T-cell (primary cell): ENCODE measurements around the gene PRLR. TPM values are rescaled to one million over a fixed set of nuclear protein-coding genes. Genes with fewer than 3 reads are reported as not detected.

Experiments
- ATAC-seq, 4 experiments: fragments of 200-7000 bp in 3 of 4; fragments of 150-1000 bp in 1 of 4; cut with Tn5 transposase; replicated peaks in 1 of 4; 1 replicate in 3 of 4; 2 replicates in 1 of 4; pipeline ENCODE4 v1.10.0; 2021; ENCODE audit warnings: moderate library complexity in 3 of 4, mild to moderate bottlenecking in 2 of 4, moderate number of reproducible peaks in 1 of 4
- CTCF ChIA-PET, 2 donors: fragments of 300-600 bp; sonication (Branson Sonifier 250); formaldehyde crosslinking; loops; one replicate each; lab custom pipeline; 2022; ENCODE audit warnings: antibody characterized with exemption in 2 of 2; lab: Charles Lee
- POLR2A ChIA-PET, 2 donors: fragments of 300-600 bp; sonication (Branson Sonifier 250); formaldehyde crosslinking; loops; one replicate each; lab custom pipeline; 2022; ENCODE audit warnings: antibody characterized with exemption in 2 of 2; lab: Charles Lee
- DNase-seq, 35 experiments: peaks; one replicate each; pipeline versions ENCODE4 v3.0.0 to v3.0.0-alpha.2; 2013 to 2023
- H3K27ac ChIP-seq: one replicate; pipeline ENCODE4 v1.5.1; 2013; ENCODE audit warnings: low read length
- H3K27me3 ChIP-seq, 2 experiments: replicated peaks in 1 of 2; 1 replicate in 1 of 2; 2 replicates in 1 of 2; pipeline versions ENCODE4 v1.6.1 to v1.7.0; 2013; ENCODE audit warnings: low read length in 1 of 2, mixed read lengths in 1 of 2; ENCODE audit not compliant: control insufficient read depth in 2 of 2, insufficient read depth in 2 of 2; ENCODE audit errors: extremely low read depth in 1 of 2
- H3K36me3 ChIP-seq, 2 donors: 1 replicate in 1 of 2; 2 replicates in 1 of 2; pipeline versions ENCODE4 v1.6.1 to v1.7.0; 2013; ENCODE audit warnings: low read length in 1 of 2; ENCODE audit not compliant: control insufficient read depth in 2 of 2, insufficient read depth in 1 of 2; ENCODE audit errors: extremely low read depth in 1 of 2
- H3K4me1 ChIP-seq, 2 experiments: 1 replicate in 1 of 2; 2 replicates in 1 of 2; pipeline versions ENCODE4 v1.6.1 to v1.7.0; 2013; ENCODE audit warnings: low read length in 2 of 2, mixed read lengths in 1 of 2; ENCODE audit not compliant: insufficient read depth in 2 of 2, control insufficient read depth in 1 of 2; ENCODE audit errors: extremely low read depth in 1 of 2
- H3K4me3 ChIP-seq, 2 donors: 1 replicate in 1 of 2; 2 replicates in 1 of 2; pipeline versions ENCODE4 v1.5.1 to v1.7.0; 2013; ENCODE audit warnings: mild to moderate bottlenecking in 2 of 2, low read length in 1 of 2, moderate library complexity in 1 of 2; ENCODE audit not compliant: control insufficient read depth in 1 of 2; ENCODE audit errors: extremely low read depth in 1 of 2
- H3K9me3 ChIP-seq: 2 replicates; pipeline ENCODE4 v1.7.0; 2013
- H3K27ac Mint-ChIP-seq, 2 donors: one replicate each; pipeline ENCODE4 v1.8.0; 2020 to 2021; ENCODE audit warnings: mild to moderate bottlenecking in 2 of 2, mixed read lengths in 2 of 2
- H3K27me3 Mint-ChIP-seq, 2 donors: one replicate each; pipeline ENCODE4 v1.8.0; 2021 to 2022; ENCODE audit warnings: mixed read lengths in 2 of 2
- H3K36me3 Mint-ChIP-seq: one replicate; pipeline ENCODE4 v1.8.0; 2021; ENCODE audit warnings: mixed read lengths
- H3K4me1 Mint-ChIP-seq, 3 donors: one replicate each; pipeline ENCODE4 v1.8.0; 2020 to 2022; ENCODE audit warnings: mixed read lengths in 3 of 3, mild to moderate bottlenecking in 1 of 3
- H3K4me3 Mint-ChIP-seq, 3 donors: one replicate each; pipeline ENCODE4 v1.8.0; 2020 to 2022; ENCODE audit warnings: mild to moderate bottlenecking in 3 of 3, mixed read lengths in 3 of 3, moderate library complexity in 3 of 3
- H3K9me3 Mint-ChIP-seq, 3 donors: one replicate each; pipeline ENCODE4 v1.8.0; 2020 to 2022; ENCODE audit warnings: mixed read lengths in 3 of 3
- WGBS: methylation state at CpG from one replicate; pipeline ENCODE4 v1.1.5; 2013; ENCODE audit warnings: missing lambda C conversion rate; ENCODE audit not compliant: insufficient coverage; 5-methylcytosine and 5-hydroxymethylcytosine counted together
- total RNA-seq, 35 experiments: library from RNA in 6 of 35; stranded (reverse) in 6 of 35; fragments of 120-200 nt in 1 of 35; gene quantifications; one replicate each; pipeline versions ENCODE4 v1.2.1 to v1.2.4 and lab custom pipeline; 2013 to 2026

The PRLR gene
- total RNA-seq, 5 donors from 2014 or later (not counting 1 experiment from before 2014, with no cell fraction given), result 0.16 to 0.23 (median 0.23) TPM; not detected in 2

DNA sequence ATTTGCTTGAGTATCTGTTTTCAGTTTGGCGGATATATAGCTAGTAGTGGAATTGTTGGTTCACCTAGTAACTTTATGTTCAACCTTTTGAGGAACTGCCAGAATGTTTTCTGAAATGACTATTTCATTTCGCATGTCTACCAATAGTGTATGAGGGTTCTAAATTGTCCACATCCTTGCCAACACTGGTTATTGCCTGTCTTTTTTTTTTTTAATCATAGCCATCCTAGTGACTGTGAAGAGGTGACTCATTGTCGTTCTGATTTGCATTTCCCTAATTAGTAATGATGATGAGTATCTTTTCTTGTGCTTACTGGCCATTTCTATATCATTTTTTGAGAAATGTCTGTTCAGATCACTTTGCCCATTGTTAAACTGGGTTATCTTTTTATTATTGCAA, 52.5 kb downstream of the PRLR start:
- Mint-ChIP-seq H3K27ac (no peak overlapping the region), H3K4me1 (no peaks in the 10 kb centered on the region), H3K9me3 (no peaks in the 10 kb centered on the region), H3K36me3 (no peaks in the 10 kb centered on the region), H3K27me3 (peaks cover 0 to 26% of the 10 kb centered on the region in 2 donors), H3K4me3 (no peak overlapping the region)
- Histone ChIP-seq H3K4me3 (no peak overlapping the region), H3K36me3 (no peaks in the 10 kb centered on the region), H3K4me1 (no peaks in the 10 kb centered on the region), H3K27ac (no peak overlapping the region), H3K27me3 (no peaks in the 10 kb centered on the region), H3K9me3 (no peaks in the 10 kb centered on the region)
- ATAC-seq, result no peak
- ChIA-PET POLR2A (no interaction called here), CTCF (interaction anchor here in 1 of 2 donors (0.7 kb wide), 1 partner anchor 12 kb away, joined by 5 read pairs; no protein-coding TSS in a partner anchor)
- 80% methylated on average over 1 of the region's 3 CpGs for whole genome bisulfite sequencing
- no peak for DNase-seq

DNA sequence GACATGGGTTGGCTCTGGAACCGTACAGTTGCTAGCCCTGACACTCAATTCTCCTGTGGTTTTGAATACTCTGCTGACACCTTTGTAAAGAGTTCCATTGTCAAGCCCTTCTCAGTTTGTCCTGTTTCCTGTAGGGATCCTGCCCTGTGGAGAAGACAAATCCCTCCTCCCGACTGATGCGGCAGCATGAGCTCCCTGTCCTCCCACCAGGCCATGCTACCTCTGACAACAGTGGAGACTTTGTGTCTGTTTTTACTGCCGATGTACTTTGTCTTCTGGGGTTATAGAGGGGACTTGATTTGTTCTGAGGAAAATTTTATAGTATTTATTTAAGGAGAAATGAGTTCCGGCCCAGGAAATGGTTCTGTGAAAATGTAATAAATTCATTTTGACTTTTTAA, 57.8 kb downstream of the PRLR start:
- Histone ChIP-seq H3K4me1 (no peaks in the 10 kb centered on the region), H3K4me3 (no peak overlapping the region), H3K27me3 (no peaks in the 10 kb centered on the region), H3K36me3 (no peaks in the 10 kb centered on the region), H3K27ac (no peak overlapping the region), H3K9me3 (peaks cover 2% of the 10 kb centered on the region)
- POLR2A ChIA-PET, result no interaction called here
- WGBS, result 70% methylated on average over 2 of the region's 5 CpGs
- H3K36me3 Mint-ChIP-seq, result no peaks in the 10 kb centered on the region
- peaks cover 0 to 11% (median 7%) of the 10 kb centered on the region in 3 donors for H3K9me3 Mint-ChIP-seq
- CTCF ChIA-PET, result no interaction called here
- no peak overlapping the region for H3K4me3 Mint-ChIP-seq
- ATAC-seq (no peak), DNase-seq (no peak)
- no peaks in the 10 kb centered on the region for H3K4me1 Mint-ChIP-seq
- H3K27ac Mint-ChIP-seq, result no peak overlapping the region
- H3K27me3 Mint-ChIP-seq, result peaks cover 0 to 19% of the 10 kb centered on the region in 2 donors

DNA sequence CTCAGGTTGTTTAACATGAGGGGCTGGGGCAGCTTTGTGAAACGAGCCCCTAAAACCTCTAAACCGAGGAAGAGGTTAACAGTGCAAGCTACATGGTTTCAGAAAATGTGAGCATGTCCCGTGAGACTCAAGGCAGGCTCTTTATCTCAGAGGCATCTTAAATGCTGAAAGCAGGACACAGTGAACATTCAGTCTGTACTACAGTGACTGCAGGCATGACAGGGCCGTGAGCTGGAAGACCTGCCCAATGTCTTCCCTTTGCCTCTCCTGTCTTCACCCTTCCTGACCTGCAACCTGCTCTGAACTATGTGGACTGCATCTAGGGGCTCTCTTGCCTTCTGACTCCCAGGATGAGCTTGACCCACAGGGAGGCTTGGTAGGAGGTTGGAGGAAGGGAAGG, 58.3 kb downstream of the PRLR start:
- ChIA-PET POLR2A (no interaction called here), CTCF (no interaction called here)
- Mint-ChIP-seq H3K4me1 (no peaks in the 10 kb centered on the region), H3K27me3 (peaks cover 0 to 15% of the 10 kb centered on the region in 2 donors), H3K9me3 (peaks cover 3 to 16% (median 8%) of the 10 kb centered on the region in 3 donors), H3K36me3 (no peaks in the 10 kb centered on the region), H3K27ac (no peak overlapping the region), H3K4me3 (no peak overlapping the region)
- WGBS, result 37% methylated on average over 3 of the region's 4 CpGs
- Histone ChIP-seq H3K4me3 (no peak overlapping the region), H3K27me3 (no peaks in the 10 kb centered on the region), H3K9me3 (peaks cover 2% of the 10 kb centered on the region), H3K27ac (no peak overlapping the region), H3K4me1 (no peaks in the 10 kb centered on the region), H3K36me3 (no peaks in the 10 kb centered on the region)
- no peak for DNase-seq
- ATAC-seq, result no peak

DNA sequence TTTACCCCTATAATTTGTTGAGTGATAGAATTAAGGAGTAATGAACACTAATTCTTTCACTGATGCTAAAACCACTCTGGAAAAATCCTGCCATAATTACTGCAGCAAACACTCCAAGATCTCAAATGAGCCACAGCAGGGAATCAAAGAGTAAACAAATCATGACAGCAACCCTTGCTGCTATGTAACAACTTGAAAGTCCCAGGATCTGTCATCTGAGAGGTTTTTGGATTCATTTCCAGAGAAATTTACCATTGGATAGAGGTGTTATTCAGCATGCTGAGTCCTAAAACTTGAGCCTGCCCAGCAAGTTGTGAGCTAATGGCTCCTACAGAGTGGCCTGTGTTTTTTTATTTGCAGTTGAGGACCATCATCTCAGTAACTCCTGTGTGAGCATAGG, 59.2 kb downstream of the PRLR start:
- ChIA-PET POLR2A (no interaction called here), CTCF (no interaction called here)
- ATAC-seq, result no peak
- Mint-ChIP-seq H3K4me1 (no peaks in the 10 kb centered on the region), H3K36me3 (no peaks in the 10 kb centered on the region), H3K4me3 (no peak overlapping the region), H3K27me3 (peaks cover 0 to 15% of the 10 kb centered on the region in 2 donors), H3K27ac (no peak overlapping the region), H3K9me3 (peaks cover 6 to 25% (median 8%) of the 10 kb centered on the region in 3 donors)
- Histone ChIP-seq H3K27ac (no peak overlapping the region), H3K9me3 (peaks cover 2% of the 10 kb centered on the region), H3K4me1 (no peaks in the 10 kb centered on the region), H3K27me3 (no peaks in the 10 kb centered on the region), H3K4me3 (no peak overlapping the region), H3K36me3 (no peaks in the 10 kb centered on the region)
- no peak for DNase-seq

DNA sequence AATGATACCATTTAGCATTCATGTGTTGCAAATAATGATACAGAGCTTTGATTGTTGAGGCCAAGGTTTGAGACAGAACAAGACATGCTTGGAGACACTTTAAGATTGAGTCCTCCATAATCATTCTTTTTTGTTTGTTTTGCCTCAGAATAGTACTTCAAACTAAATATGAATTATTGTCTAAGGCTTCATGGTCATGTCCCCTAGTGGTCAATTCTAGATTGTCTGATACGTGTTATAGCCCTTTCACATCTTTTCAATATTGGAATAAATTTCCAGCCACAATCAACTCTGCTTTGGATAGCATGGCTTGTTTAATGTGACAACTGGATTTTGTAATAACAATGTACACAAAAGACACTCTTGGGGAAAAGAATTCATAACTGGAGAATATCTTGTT, 64.2 kb downstream of the PRLR start:
- H3K4me3 Mint-ChIP-seq, result no peak overlapping the region

DNA sequence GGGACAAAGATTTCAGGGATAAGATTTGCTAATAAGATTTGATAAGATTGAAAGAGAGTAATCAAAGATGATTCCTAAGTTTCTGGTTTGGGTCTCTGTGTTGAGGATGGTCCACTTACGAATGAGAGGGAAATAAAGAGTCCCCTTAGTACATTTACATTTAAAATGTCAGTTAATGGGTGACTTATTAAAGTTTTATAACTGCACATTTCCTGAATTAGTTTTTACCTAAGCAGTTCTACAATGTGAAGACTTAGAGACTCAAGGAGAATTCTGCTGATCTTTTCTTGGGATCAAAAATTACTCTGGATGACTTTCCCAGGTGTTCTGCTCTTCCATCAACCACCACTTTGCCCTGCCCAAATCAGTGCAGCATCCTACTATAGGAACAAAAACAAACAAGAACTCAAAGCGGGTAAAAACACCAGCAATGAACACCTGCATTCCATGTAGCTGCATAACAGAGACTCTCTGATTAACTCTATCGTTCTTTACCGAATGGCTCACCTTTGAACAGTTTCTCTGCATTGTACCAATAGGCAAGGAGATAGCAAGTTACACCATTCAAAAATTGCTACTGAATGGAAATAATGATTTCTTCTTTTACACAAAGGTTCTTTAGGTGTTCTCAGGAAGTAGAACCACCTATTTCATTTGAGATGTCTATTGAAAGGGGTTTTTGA, 65.3 kb downstream of the PRLR start:
- Mint-ChIP-seq H3K27me3 (peaks cover 6 to 18% of the 10 kb centered on the region in 2 donors), H3K9me3 (peaks cover 6 to 25% (median 11%) of the 10 kb centered on the region in 3 donors), H3K4me1 (no peaks in the 10 kb centered on the region), H3K27ac (no peak overlapping the region), H3K36me3 (no peaks in the 10 kb centered on the region), H3K4me3 (no peak overlapping the region)
- DNase-seq (no peak), ATAC-seq (no peak)
- H3K4me1 ChIP-seq, result no peaks in the 10 kb centered on the region
- H3K4me3 ChIP-seq, result no peak overlapping the region
- 75% methylated on average over 1 of the region's 4 CpGs for WGBS
- CTCF ChIA-PET, result no interaction called here
- peaks cover 2 to 5% of the 10 kb centered on the region in 2 experiments for H3K27me3 ChIP-seq
- H3K36me3 ChIP-seq, result no peaks in the 10 kb centered on the region
- POLR2A ChIA-PET, result no interaction called here
- no peak overlapping the region for H3K27ac ChIP-seq
- peaks cover 2% of the 10 kb centered on the region for H3K9me3 ChIP-seq

More for the DNA sequence above, 64.2 kb downstream of the PRLR start:
- H3K4me3 ChIP-seq, result no peak overlapping the region
- H3K27me3 ChIP-seq, result peaks cover 2 to 5% of the 10 kb centered on the region in 2 experiments
- H3K4me1 ChIP-seq, result no peaks in the 10 kb centered on the region
- Mint-ChIP-seq H3K9me3 (peaks cover 6 to 25% (median 11%) of the 10 kb centered on the region in 3 donors), H3K36me3 (no peaks in the 10 kb centered on the region), H3K4me1 (no peaks in the 10 kb centered on the region), H3K27ac (no peak overlapping the region), H3K27me3 (peaks cover 6 to 18% of the 10 kb centered on the region in 2 donors)
- ChIA-PET POLR2A (no interaction called here), CTCF (no interaction called here)
- H3K9me3 ChIP-seq, result peaks cover 2% of the 10 kb centered on the region
- no peak for ATAC-seq
- no peak for DNase-seq
- no CpG with 5 or more reads among the region's 1 CpG for WGBS
- H3K36me3 ChIP-seq, result no peaks in the 10 kb centered on the region
- H3K27ac ChIP-seq, result no peak overlapping the region
